HG03025 (cell line): Measurements from ENCODE around the gene ZBTB32.
"Not testable (repeated sequence)": the region's sequence is repeated elsewhere in the genome, so short reads cannot be mapped to it uniquely, and the experiment has no call there.

Experiments
- ATAC-seq: cut with Tn5 transposase; IDR thresholded peaks from one replicate; pipeline ENCODE4 v1.9.1; 2021; ENCODE audit warnings: mild to moderate bottlenecking, moderate library complexity; ENCODE audit not compliant: unreplicated experiment, low FRiP score

ZBTB32 gene

GRCh38 chr19:35704218-35704617, at the start of gene ZBTB32:
Gene ZBTB32 (plus strand): TSS chr19:35704558. CDS start chr19:35714627, 10,069 bp downstream.
- no peak for ATAC-seq

GRCh38 chr19:35654828-35655227, 49.5 kb upstream of the ZBTB32 start:
- not testable (repeated sequence) for ATAC-seq

GRCh38 chr19:35655600-35655999, 48.8 kb upstream of the ZBTB32 start:
- ATAC-seq: no peak

GRCh38 chr19:35656700-35657099, 47.7 kb upstream of the ZBTB32 start:
- no peak for ATAC-seq

GRCh38 chr19:35657904-35658700, 46.3 kb upstream of the ZBTB32 start:
- no peak for ATAC-seq

- no peak for ATAC-seq
Measured at GRCh38 chr19:35661995-35662340, 42.4 kb upstream of the ZBTB32 start.

GRCh38 chr19:35663981-35664380, 40.4 kb upstream of the ZBTB32 start:
- ATAC-seq: no peak

- ATAC-seq: no peak
Measured at GRCh38 chr19:35665157-35665556, 39.2 kb upstream of the ZBTB32 start.

GRCh38 chr19:35665604-35666003, 38.8 kb upstream of the ZBTB32 start:
- no peak for ATAC-seq

- ATAC-seq: no peak
Measured at GRCh38 chr19:35666251-35666913, 38.0 kb upstream of the ZBTB32 start, which contains the start of gene UPK1A. Gene UPK1A (plus strand): TSS chr19:35666517. CDS start chr19:35666813, 296 bp downstream.

GRCh38 chr19:35669566-35669965, 34.8 kb upstream of the ZBTB32 start:
- ATAC-seq: no peak

GRCh38 chr19:35669974-35670373, 34.4 kb upstream of the ZBTB32 start:
- ATAC-seq: no peak

GRCh38 chr19:35670686-35671085, 33.7 kb upstream of the ZBTB32 start:
- no peak for ATAC-seq

GRCh38 chr19:35671818-35672217, 32.5 kb upstream of the ZBTB32 start:
- ATAC-seq: no peak

GRCh38 chr19:35673121-35673804, 31.1 kb upstream of the ZBTB32 start:
- ATAC-seq: no peak

- ATAC-seq: no peak
Measured at GRCh38 chr19:35675589-35676140, 28.7 kb upstream of the ZBTB32 start.

GRCh38 chr19:35689836-35690235, 14.5 kb upstream of the ZBTB32 start:
- no peak for ATAC-seq

GRCh38 chr19:35691106-35691505, 13.3 kb upstream of the ZBTB32 start:
- not testable (repeated sequence) for ATAC-seq

GRCh38 chr19:35692010-35692409, 12.3 kb upstream of the ZBTB32 start:
- no peak for ATAC-seq

- no peak for ATAC-seq
Measured at GRCh38 chr19:35693422-35693821, 10.9 kb upstream of the ZBTB32 start.
